Adrenal gland (tissue), 5 donors: Measurements from ENCODE around the gene EGR4.

Source experiments
- POLR2A ChIP-seq, 2 donors: fragments of 450-650 bp; IDR thresholded peaks; one replicate each; pipeline ENCODE4 v1.6.1; 2017; ENCODE audit warnings: antibody characterized with exemption in 2 of 2, mild to moderate bottlenecking in 2 of 2, moderate library complexity in 1 of 2
- TF ChIP-seq, protein P1 (sequence below), 6 experiments: fragments of 450-650 bp in 4 of 6; fragments of 200-600 bp in 2 of 6; sonication (generic) in 1 of 6; IDR thresholded peaks; 1 replicate in 5 of 6; 2 replicates in 1 of 6; pipeline versions ENCODE4 v1.5.1 to v1.8.0; 2016 to 2021; ENCODE audit warnings: antibody characterized with exemption in 6 of 6, mild to moderate bottlenecking in 2 of 6, moderate library complexity in 1 of 6
- donor health status: DM: no; HTN: no; CAD: no.

DNA sequence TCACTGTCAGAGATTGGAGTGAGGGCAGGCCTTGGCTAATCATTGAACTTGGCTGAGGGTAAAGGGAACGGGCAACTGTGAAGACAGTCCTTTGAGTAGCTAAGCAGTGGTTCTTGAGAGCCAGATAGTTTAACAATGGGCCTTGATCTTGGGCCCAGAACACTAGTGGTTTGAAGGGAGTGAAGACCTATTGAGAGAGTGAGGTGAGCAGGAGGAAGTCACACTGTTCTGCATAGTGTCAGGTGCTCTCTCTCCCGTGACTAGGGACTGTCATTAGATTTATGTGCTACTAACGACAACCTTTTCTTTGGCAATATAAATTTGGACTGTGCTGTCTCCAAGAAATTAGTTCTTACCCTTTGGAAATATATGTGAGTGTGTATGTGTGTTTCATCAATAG is 47.7 kb upstream of the EGR4 start:
- TF ChIP-seq, protein P1, sequence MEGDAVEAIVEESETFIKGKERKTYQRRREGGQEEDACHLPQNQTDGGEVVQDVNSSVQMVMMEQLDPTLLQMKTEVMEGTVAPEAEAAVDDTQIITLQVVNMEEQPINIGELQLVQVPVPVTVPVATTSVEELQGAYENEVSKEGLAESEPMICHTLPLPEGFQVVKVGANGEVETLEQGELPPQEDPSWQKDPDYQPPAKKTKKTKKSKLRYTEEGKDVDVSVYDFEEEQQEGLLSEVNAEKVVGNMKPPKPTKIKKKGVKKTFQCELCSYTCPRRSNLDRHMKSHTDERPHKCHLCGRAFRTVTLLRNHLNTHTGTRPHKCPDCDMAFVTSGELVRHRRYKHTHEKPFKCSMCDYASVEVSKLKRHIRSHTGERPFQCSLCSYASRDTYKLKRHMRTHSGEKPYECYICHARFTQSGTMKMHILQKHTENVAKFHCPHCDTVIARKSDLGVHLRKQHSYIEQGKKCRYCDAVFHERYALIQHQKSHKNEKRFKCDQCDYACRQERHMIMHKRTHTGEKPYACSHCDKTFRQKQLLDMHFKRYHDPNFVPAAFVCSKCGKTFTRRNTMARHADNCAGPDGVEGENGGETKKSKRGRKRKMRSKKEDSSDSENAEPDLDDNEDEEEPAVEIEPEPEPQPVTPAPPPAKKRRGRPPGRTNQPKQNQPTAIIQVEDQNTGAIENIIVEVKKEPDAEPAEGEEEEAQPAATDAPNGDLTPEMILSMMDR (IDR thresholded peaks at IDR 0.05) = no peak
- no peak for TF ChIP-seq POLR2A (IDR thresholded peaks at IDR 0.05)
